PFSK-1 (cell line): ENCODE data around the gene TMEM154.

ENCODE experiments used
- POLR2AphosphoS5 ChIP-seq: IDR thresholded peaks from 2 replicates; pipeline ENCODE4 v1.6.1; 2012; ENCODE audit warnings: low read depth, mild to moderate bottlenecking, control low read depth, low read length, moderate library complexity
- SIN3A ChIP-seq: IDR thresholded peaks from 2 replicates; pipeline ENCODE4 v1.6.1; 2012; ENCODE audit warnings: mild to moderate bottlenecking, low read length, moderate library complexity, borderline replicate concordance; ENCODE audit not compliant: insufficient read depth
- TF ChIP-seq, protein P1 (sequence below), 2 experiments: IDR thresholded peaks; 2 replicates each; pipeline versions ENCODE4 v1.6.1 to v1.8.0; 2011 to 2012; ENCODE audit warnings: low read depth in 2 of 2, low read length in 2 of 2, control low read depth in 1 of 2, inconsistent platforms in 1 of 2, mild to moderate bottlenecking in 1 of 2, moderate library complexity in 1 of 2; ENCODE audit not compliant: insufficient read depth in 1 of 2

DNA sequence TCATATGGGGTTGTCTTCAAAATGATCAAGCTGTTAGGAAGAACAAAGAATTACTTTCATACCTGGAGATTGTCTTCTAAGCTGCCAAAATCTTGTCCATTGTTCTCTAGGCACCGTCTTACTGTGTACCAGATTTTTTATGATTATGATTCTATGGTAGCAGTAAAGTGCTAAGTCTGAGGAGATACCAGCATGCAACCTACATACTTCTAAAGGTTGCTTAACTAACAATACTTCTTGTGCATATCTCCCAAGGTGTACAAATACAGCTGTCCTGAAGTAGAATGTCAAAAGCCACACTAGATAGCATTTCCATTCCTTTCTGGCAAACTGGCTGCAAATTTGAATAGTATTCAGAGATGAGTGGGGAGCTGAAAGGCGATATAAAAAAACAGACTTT is 81.3 kb downstream of the TMEM154 start:
- TF ChIP-seq POLR2AphosphoS5 (no peak), SIN3A (no peak)
- TF ChIP-seq, protein P1, sequence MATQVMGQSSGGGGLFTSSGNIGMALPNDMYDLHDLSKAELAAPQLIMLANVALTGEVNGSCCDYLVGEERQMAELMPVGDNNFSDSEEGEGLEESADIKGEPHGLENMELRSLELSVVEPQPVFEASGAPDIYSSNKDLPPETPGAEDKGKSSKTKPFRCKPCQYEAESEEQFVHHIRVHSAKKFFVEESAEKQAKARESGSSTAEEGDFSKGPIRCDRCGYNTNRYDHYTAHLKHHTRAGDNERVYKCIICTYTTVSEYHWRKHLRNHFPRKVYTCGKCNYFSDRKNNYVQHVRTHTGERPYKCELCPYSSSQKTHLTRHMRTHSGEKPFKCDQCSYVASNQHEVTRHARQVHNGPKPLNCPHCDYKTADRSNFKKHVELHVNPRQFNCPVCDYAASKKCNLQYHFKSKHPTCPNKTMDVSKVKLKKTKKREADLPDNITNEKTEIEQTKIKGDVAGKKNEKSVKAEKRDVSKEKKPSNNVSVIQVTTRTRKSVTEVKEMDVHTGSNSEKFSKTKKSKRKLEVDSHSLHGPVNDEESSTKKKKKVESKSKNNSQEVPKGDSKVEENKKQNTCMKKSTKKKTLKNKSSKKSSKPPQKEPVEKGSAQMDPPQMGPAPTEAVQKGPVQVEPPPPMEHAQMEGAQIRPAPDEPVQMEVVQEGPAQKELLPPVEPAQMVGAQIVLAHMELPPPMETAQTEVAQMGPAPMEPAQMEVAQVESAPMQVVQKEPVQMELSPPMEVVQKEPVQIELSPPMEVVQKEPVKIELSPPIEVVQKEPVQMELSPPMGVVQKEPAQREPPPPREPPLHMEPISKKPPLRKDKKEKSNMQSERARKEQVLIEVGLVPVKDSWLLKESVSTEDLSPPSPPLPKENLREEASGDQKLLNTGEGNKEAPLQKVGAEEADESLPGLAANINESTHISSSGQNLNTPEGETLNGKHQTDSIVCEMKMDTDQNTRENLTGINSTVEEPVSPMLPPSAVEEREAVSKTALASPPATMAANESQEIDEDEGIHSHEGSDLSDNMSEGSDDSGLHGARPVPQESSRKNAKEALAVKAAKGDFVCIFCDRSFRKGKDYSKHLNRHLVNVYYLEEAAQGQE (IDR thresholded peaks at IDR 0.05; ENCODE audit: insufficient read depth in 1 of 2, low read depth in 2 of 2, low read length in 2 of 2), result no peak
